GM23338 (cell line): ENCODE data around the gene THRA. TPM values are rescaled to one million over a fixed set of nuclear protein-coding genes. Genes with fewer than 3 reads are reported as not detected.
A peak's percentile ranks its signal among the peaks of the same experiment; 100 is the strongest.

ENCODE experiments used
- ATAC-seq: fragments of 200-7000 bp; cut with Tn5 transposase; 3 replicates; pipeline ENCODE4 v1.9.1; 2020
- DNase-seq: peaks from one replicate; pipeline ENCODE4 v3.0.0-alpha.2; 2015; ENCODE audit warnings: low spot score
- H2AFZ ChIP-seq: fragments of 200-600 bp; sonication (generic); 2 replicates; pipeline ENCODE4 v1.8.0; 2016; ENCODE audit warnings: antibody characterized with exemption, mild to moderate bottlenecking, moderate library complexity
- H3F3A ChIP-seq: fragments of 200-600 bp; sonication (generic); replicated peaks from 2 replicates; pipeline ENCODE4 v1.8.0; 2017; ENCODE audit warnings: antibody characterized with exemption, mixed run types, low read depth
- H3K27ac ChIP-seq: fragments of 200-600 bp; sonication (generic); 2 replicates; pipeline ENCODE4 v1.6.1; 2016; ENCODE audit warnings: low read depth
- H3K27me3 ChIP-seq: fragments of 200-600 bp; sonication (generic); 2 replicates; pipeline ENCODE4 v1.8.0; 2016; ENCODE audit warnings: mild to moderate bottlenecking, mixed run types, moderate library complexity; ENCODE audit not compliant: insufficient read depth
- H3K36me3 ChIP-seq: fragments of 200-600 bp; sonication (generic); 2 replicates; pipeline ENCODE4 v1.8.0; 2016; ENCODE audit warnings: mild to moderate bottlenecking; ENCODE audit not compliant: insufficient read depth
- H3K4me1 ChIP-seq: fragments of 200-600 bp; sonication (generic); 2 replicates; pipeline ENCODE4 v1.8.0; 2016; ENCODE audit warnings: mild to moderate bottlenecking, moderate library complexity; ENCODE audit not compliant: insufficient read depth
- H3K4me2 ChIP-seq: fragments of 200-600 bp; sonication (generic); 2 replicates; pipeline ENCODE4 v1.7.1; 2017; ENCODE audit warnings: mixed run types
- H3K4me3 ChIP-seq: fragments of 200-600 bp; sonication (generic); 2 replicates; pipeline ENCODE4 v1.6.1; 2016; ENCODE audit warnings: mixed run types
- H3K79me2 ChIP-seq: fragments of 200-600 bp; sonication (generic); replicated peaks from 2 replicates; pipeline ENCODE4 v1.8.0; 2017; ENCODE audit warnings: mild to moderate bottlenecking; ENCODE audit not compliant: insufficient read depth
- H3K9me2 ChIP-seq: fragments of 200-600 bp; sonication (generic); 2 replicates; pipeline ENCODE4 v1.8.0; 2017; ENCODE audit not compliant: insufficient read depth
- H4K20me1 ChIP-seq: fragments of 200-600 bp; sonication (generic); replicated peaks from 2 replicates; pipeline ENCODE4 v1.8.0; 2017; ENCODE audit warnings: mild to moderate bottlenecking; ENCODE audit not compliant: insufficient read depth
- H3K27ac Mint-ChIP-seq: 2 replicates; pipeline ENCODE4 v1.8.0; 2020; ENCODE audit warnings: inconsistent platforms, mild to moderate bottlenecking, moderate library complexity, mixed read lengths
- H3K27me3 Mint-ChIP-seq: 3 replicates; pipeline ENCODE4 v1.8.0; 2022; ENCODE audit warnings: low read depth, mild to moderate bottlenecking, moderate library complexity, mixed read lengths, inconsistent platforms; ENCODE audit not compliant: insufficient read depth, poor library complexity
- H3K36me3 Mint-ChIP-seq: 3 replicates; pipeline ENCODE4 v1.8.0; 2021; ENCODE audit warnings: low read depth, mild to moderate bottlenecking, inconsistent platforms, moderate library complexity, mixed read lengths
- H3K4me1 Mint-ChIP-seq: 3 replicates; pipeline ENCODE4 v1.8.0; 2020; ENCODE audit warnings: mild to moderate bottlenecking, inconsistent platforms, mixed read lengths
- H3K4me3 Mint-ChIP-seq: 3 replicates; pipeline ENCODE4 v1.8.0; 2021; ENCODE audit warnings: moderate library complexity, mild to moderate bottlenecking, inconsistent platforms, mixed read lengths
- H3K9me3 Mint-ChIP-seq: 3 replicates; pipeline ENCODE4 v1.8.0; 2020; ENCODE audit warnings: moderate library complexity, mild to moderate bottlenecking, inconsistent platforms, mixed read lengths
- CTCF ChIP-seq, 2 experiments: fragments of 200-600 bp in 1 of 2; sonication (generic) in 1 of 2; conservative IDR thresholded peaks; 2 replicates each; pipeline versions ENCODE4 v1.5.1 to v1.6.1; 2016 to 2017; ENCODE audit warnings: antibody characterized with exemption in 2 of 2, low read depth in 2 of 2, mild to moderate bottlenecking in 2 of 2, moderate library complexity in 1 of 2
- ZNF462 ChIP-seq: fragments of 250-450 bp; sonication (Bioruptor Pico); IDR thresholded peaks from 2 replicates; pipeline ENCODE4 v1.5.0; 2020; ENCODE audit warnings: mild to moderate bottlenecking, moderate library complexity
- polyA plus RNA-seq: library from polyadenylated mRNA; unstranded; fragments of >200 nt; fragmentation: Nextera tagmentation; extraction: Ambion mirVana; gene quantifications from 2 replicates; pipeline ENCODE4 v1.2.1, GENCODE V29; 2016
- total RNA-seq: library from RNA; depleted of rRNA; stranded (reverse); fragments of >200 nt; shearing (Covaris generic); gene quantifications from 2 replicates; pipeline ENCODE4 v1.2.3, GENCODE V29; 2014

The THRA gene
- total and polyA plus RNA-seq, 2 experiments from 2014 or later = 3.4 to 10.5 TPM

- H3K27ac Mint-ChIP-seq = no peak overlapping the region
- H3K4me2 ChIP-seq = 0 out of 2 replicates have a peak overlapping the region, but pooled peaks have one; percentile 26
- no peak overlapping the region for H3K4me3 Mint-ChIP-seq
- H3K36me3 ChIP-seq = peaks cover 12% of the 10 kb centered on the region; the same call in 1 of the 2 replicates
- H3K9me2 ChIP-seq = no peaks in the 10 kb centered on the region
- ATAC-seq (peak; percentile 99), DNase-seq (peak; percentile 96)
- H3K9me3 Mint-ChIP-seq = no peaks in the 10 kb centered on the region
- H3K4me1 Mint-ChIP-seq = peaks cover 6% of the 10 kb centered on the region; the same call in 2 of the 3 replicates
- peaks cover 4% of the 10 kb centered on the region for H3K27me3 Mint-ChIP-seq
- no peaks in the 10 kb centered on the region for H3K4me1 ChIP-seq
- H2AFZ ChIP-seq = 0 out of 2 replicates have a peak overlapping the region, but pooled peaks have one; percentile 5
- peaks cover 18% of the 10 kb centered on the region for H3F3A ChIP-seq
- TF ChIP-seq ZNF462 (CRISPR knock-in tag) = no peak
- TF ChIP-seq CTCF (conservative IDR thresholded peaks at IDR 0.05; ENCODE audit: low read depth in 2 of 2) = peak; percentile 85 to 97
- no peak overlapping the region for H3K4me3 ChIP-seq
- H3K79me2 ChIP-seq = no peaks in the 10 kb centered on the region
- H4K20me1 ChIP-seq = no peaks in the 10 kb centered on the region
- no peaks in the 10 kb centered on the region for H3K27me3 ChIP-seq
- H3K27ac ChIP-seq = peak overlapping the region; percentile 63; the same call in 1 of the 2 replicates
- peaks cover 61% of the 10 kb centered on the region for H3K36me3 Mint-ChIP-seq
Measured at GRCh38 chr17:40026816-40027613, 35.8 kb upstream of the THRA start.
